Neuronal stem cell (in vitro differentiated cells): Measurements from ENCODE around the gene THBS3.
"Not testable (repeated sequence)": the region's sequence is repeated elsewhere in the genome, so short reads cannot be mapped to it uniquely, and the experiment has no call there.

Source experiments
- DNase-seq: peaks from one replicate; pipeline ENCODE4 v3.0.0-alpha.2; 2013; ENCODE audit warnings: low spot score
- H2AFZ ChIP-seq: one replicate; pipeline ENCODE4 v1.6.1; 2013; ENCODE audit warnings: mild to moderate bottlenecking, low read length, inconsistent platforms
- H2AK5ac ChIP-seq: 2 replicates; pipeline ENCODE4 v1.6.1; 2013; ENCODE audit warnings: low read depth, mild to moderate bottlenecking, inconsistent platforms, low read length, moderate library complexity, mixed read lengths
- H2BK120ac ChIP-seq: 2 replicates; pipeline ENCODE4 v1.6.1; 2013; ENCODE audit warnings: low read depth, mild to moderate bottlenecking, inconsistent platforms, low read length, moderate library complexity, mixed read lengths
- H2BK12ac ChIP-seq: one replicate; pipeline ENCODE4 v1.6.1; 2013; ENCODE audit warnings: low read length, inconsistent platforms
- H2BK15ac ChIP-seq: 2 replicates; pipeline ENCODE4 v1.6.1; 2013; ENCODE audit warnings: mild to moderate bottlenecking, low read length, inconsistent platforms, mixed read lengths
- H2BK5ac ChIP-seq: one replicate; pipeline ENCODE4 v1.6.1; 2013; ENCODE audit warnings: inconsistent platforms, mild to moderate bottlenecking, low read length, moderate library complexity
- H3K14ac ChIP-seq: one replicate; pipeline ENCODE4 v1.6.1; 2013; ENCODE audit warnings: low read length, inconsistent platforms
- H3K18ac ChIP-seq: 2 replicates; pipeline ENCODE4 v1.6.1; 2013; ENCODE audit warnings: low read length, inconsistent platforms
- H3K23ac ChIP-seq: 2 replicates; pipeline ENCODE4 v1.6.1; 2013; ENCODE audit warnings: low read depth, mild to moderate bottlenecking, mixed read lengths, low read length, inconsistent platforms; ENCODE audit not compliant: poor library complexity
- H3K27ac ChIP-seq: replicated peaks from 3 replicates; pipeline ENCODE4 v1.5.1; 2013; ENCODE audit warnings: low read length, inconsistent platforms
- H3K27me3 ChIP-seq, 3 experiments: 2 replicates each; pipeline ENCODE4 v1.6.1; 2013; ENCODE audit warnings: low read length in 3 of 3, mild to moderate bottlenecking in 2 of 3, inconsistent platforms in 1 of 3, low read depth in 1 of 3, mixed read lengths in 1 of 3, moderate library complexity in 1 of 3; ENCODE audit not compliant: control insufficient read depth in 3 of 3, insufficient read depth in 3 of 3
- H3K36me3 ChIP-seq, 2 donors: replicated peaks in 1 of 2; 2 replicates each; pipeline ENCODE4 v1.6.1; 2013; ENCODE audit warnings: low read length in 2 of 2; ENCODE audit not compliant: control insufficient read depth in 2 of 2, insufficient read depth in 2 of 2
- H3K4ac ChIP-seq: 2 replicates; pipeline ENCODE4 v1.6.1; 2013; ENCODE audit warnings: inconsistent platforms, mild to moderate bottlenecking, low read length, moderate library complexity
- H3K4me1 ChIP-seq, 2 donors: 1 replicate in 1 of 2; 2 replicates in 1 of 2; pipeline ENCODE4 v1.6.1; 2013; ENCODE audit warnings: low read length in 2 of 2, low read depth in 1 of 2; ENCODE audit not compliant: control insufficient read depth in 2 of 2, insufficient read depth in 1 of 2
- H3K4me2 ChIP-seq: one replicate; pipeline ENCODE4 v1.6.1; 2013; ENCODE audit warnings: mild to moderate bottlenecking, low read length, inconsistent platforms; ENCODE audit not compliant: insufficient read depth, poor library complexity, severe bottlenecking
- H3K4me3 ChIP-seq, 2 donors: 2 replicates each; pipeline ENCODE4 v1.5.1; 2013; ENCODE audit warnings: low read length in 2 of 2, mild to moderate bottlenecking in 2 of 2, inconsistent platforms in 1 of 2, moderate library complexity in 1 of 2
- H3K79me1 ChIP-seq: one replicate; pipeline ENCODE4 v1.6.1; 2013; ENCODE audit warnings: low read depth, mild to moderate bottlenecking, inconsistent platforms, low read length, moderate library complexity
- H3K9ac ChIP-seq: one replicate; pipeline ENCODE4 v1.6.1; 2013; ENCODE audit warnings: mild to moderate bottlenecking, low read depth, low read length, inconsistent platforms; ENCODE audit not compliant: poor library complexity
- H3K9me3 ChIP-seq, 2 donors: replicated peaks in 1 of 2; 2 replicates each; pipeline versions ENCODE3 to v1.6.1; 2013; ENCODE audit warnings: low read length in 2 of 2, mild to moderate bottlenecking in 2 of 2, inconsistent platforms in 1 of 2, low read depth in 1 of 2, mixed read lengths in 1 of 2, moderate library complexity in 1 of 2; ENCODE audit not compliant: control insufficient read depth in 2 of 2, insufficient read depth in 1 of 2
- H4K8ac ChIP-seq: one replicate; pipeline ENCODE4 v1.6.1; 2013; ENCODE audit warnings: low read depth, mild to moderate bottlenecking, inconsistent platforms, low read length, moderate library complexity
- H4K91ac ChIP-seq: one replicate; pipeline ENCODE4 v1.6.1; 2013; ENCODE audit warnings: low read length, low read depth, mild to moderate bottlenecking, inconsistent platforms; ENCODE audit not compliant: poor library complexity
- WGBS, 2 donors: extraction: QIAGEN DNeasy Blood & Tissue Kit; methylation state at CpG; one replicate each; pipeline ENCODE4 v1.1.7; 2013; ENCODE audit warnings: missing lambda C conversion rate in 2 of 2, mixed read lengths in 1 of 2; ENCODE audit not compliant: insufficient read length in 2 of 2, insufficient replicate concordance in 1 of 2; ENCODE audit errors: extremely low coverage in 2 of 2; 5-methylcytosine and 5-hydroxymethylcytosine counted together

Gene THBS3

DNA sequence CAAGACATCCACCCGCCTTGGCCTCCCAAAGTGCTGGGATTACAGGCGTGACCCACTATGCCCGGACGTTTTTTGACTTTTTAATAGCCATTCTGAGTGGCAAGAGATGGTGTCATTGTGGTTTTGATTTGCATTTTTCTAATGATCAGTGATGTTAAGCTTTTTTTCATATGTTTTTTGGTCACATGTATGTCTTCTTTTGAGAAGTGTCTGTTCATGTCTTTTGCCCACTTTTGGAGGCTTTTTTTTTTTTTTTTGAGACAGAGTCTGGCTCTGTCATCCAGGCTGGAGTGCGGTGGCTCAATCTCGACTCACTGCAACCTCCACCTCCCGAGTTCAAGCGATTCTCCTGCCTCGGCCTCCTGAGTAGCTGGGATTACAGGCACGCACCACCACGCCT, 43.1 kb downstream of the THBS3 start:
- H3K18ac ChIP-seq, H3K79me1 ChIP-seq, H2AFZ ChIP-seq, H4K91ac ChIP-seq, H3K9ac ChIP-seq, H3K23ac ChIP-seq, H3K4ac ChIP-seq, H3K14ac ChIP-seq, H2BK5ac ChIP-seq, H3K27ac ChIP-seq, H2BK12ac ChIP-seq, H3K9me3 ChIP-seq, H2BK15ac ChIP-seq, H3K4me2 ChIP-seq, H2BK120ac ChIP-seq, H3K4me3 ChIP-seq, H2AK5ac ChIP-seq, H4K8ac ChIP-seq, DNase-seq, H3K27me3 ChIP-seq: not testable (repeated sequence)
- no CpG with 5 or more reads among the region's 11 CpGs for WGBS, 2 donors
- peaks cover 4 to 12% of the 10 kb centered on the region in 2 donors for H3K36me3 ChIP-seq
- peaks cover 14 to 17% of the 10 kb centered on the region in 2 donors for H3K4me1 ChIP-seq

DNA sequence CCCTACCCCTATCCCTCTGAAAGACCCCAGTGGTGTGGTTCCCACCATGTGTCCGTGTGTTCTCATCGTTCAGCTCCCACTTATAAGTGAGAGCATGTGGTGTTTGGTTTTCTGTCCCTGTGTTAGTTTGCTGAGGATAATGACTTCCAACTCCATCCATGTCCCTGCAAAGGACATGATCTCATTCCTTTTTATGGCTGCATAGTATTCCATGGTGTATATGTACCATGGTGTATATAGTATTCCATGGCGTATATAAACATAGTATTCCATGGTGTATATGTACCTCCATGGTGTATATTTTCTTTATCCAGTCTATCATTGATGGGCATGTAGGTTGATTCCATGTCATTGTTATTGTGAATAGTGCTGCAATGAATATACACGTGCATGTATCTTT, 43.9 kb downstream of the THBS3 start:
- H2BK5ac ChIP-seq, H4K91ac ChIP-seq, H3K4ac ChIP-seq, H2AK5ac ChIP-seq, H3K18ac ChIP-seq, H2BK12ac ChIP-seq, DNase-seq, H3K23ac ChIP-seq, H3K14ac ChIP-seq, H3K9me3 ChIP-seq, H3K4me2 ChIP-seq, H3K79me1 ChIP-seq, H2BK15ac ChIP-seq, H3K36me3 ChIP-seq, H2AFZ ChIP-seq, H3K27me3 ChIP-seq, H3K4me3 ChIP-seq, H4K8ac ChIP-seq, H2BK120ac ChIP-seq, H3K27ac ChIP-seq, H3K9ac ChIP-seq: not testable (repeated sequence)
- H3K4me1 ChIP-seq, result peaks cover 14 to 17% of the 10 kb centered on the region in 2 donors
- WGBS, 2 donors, result no CpG with 5 or more reads among the region's 4 CpGs

DNA sequence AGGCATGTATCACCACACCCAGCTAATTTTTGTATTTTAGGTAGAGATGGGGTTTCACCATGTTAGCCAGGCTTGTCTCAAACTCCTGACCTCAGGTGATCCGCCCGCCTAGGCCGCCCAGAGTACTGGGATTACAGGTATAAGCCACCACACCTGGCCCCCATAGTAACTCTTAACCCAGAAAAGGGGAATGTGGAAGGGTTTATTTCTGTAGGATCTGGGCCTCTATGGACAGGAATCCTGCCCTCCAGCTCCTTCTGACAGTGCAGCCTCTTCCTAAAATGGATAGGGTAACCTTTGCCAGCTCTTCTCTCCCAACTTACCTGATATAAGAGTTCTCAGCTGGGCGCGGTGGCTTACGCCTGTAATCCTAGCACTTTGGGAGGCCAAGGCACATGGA, 45.1 kb downstream of the THBS3 start:
- H3K27ac ChIP-seq, H2AK5ac ChIP-seq, H3K14ac ChIP-seq, H3K4ac ChIP-seq, H2BK5ac ChIP-seq, H2BK120ac ChIP-seq, H2BK12ac ChIP-seq, H2AFZ ChIP-seq, DNase-seq, H3K36me3 ChIP-seq, H3K23ac ChIP-seq, H3K9me3 ChIP-seq, H3K9ac ChIP-seq, H3K27me3 ChIP-seq, H3K4me2 ChIP-seq, H3K79me1 ChIP-seq, H4K8ac ChIP-seq, H3K18ac ChIP-seq, H3K4me3 ChIP-seq, H4K91ac ChIP-seq, H2BK15ac ChIP-seq: not testable (repeated sequence)
- WGBS, 2 donors, result no CpG with 5 or more reads among the region's 6 CpGs
- H3K4me1 ChIP-seq, result peaks cover 14 to 15% of the 10 kb centered on the region in 2 donors

DNA sequence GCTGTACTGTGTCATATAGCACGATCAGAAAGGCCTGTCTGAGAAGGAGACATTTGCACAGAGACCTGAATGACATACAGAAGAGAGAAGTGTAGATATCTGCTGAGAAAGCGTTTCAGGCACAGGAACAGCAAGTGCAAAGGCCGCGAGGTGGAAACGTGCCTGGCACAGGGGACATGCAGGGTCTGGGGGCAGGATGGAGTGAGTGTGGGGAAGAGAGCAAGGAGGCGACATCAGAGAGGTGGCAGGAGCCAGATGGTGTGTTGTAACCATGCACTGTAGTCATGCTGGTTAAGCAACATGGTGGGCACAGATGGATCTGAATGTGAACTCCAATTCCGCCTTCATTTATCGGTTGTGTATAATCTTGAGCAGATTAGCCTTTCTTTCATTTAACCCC, 47.6 kb downstream of the THBS3 start:
- H3K4me1 ChIP-seq, result no peaks in the 10 kb centered on the region
- no peak overlapping the region for H3K4me3 ChIP-seq
- H3K9ac ChIP-seq, result no peak overlapping the region
- no peak overlapping the region for H4K8ac ChIP-seq
- H3K4me2 ChIP-seq, result no peak overlapping the region
- H3K23ac ChIP-seq, result peak overlapping the region; percentile 81
- H3K9me3 ChIP-seq, result no peaks in the 10 kb centered on the region
- no peak overlapping the region for H3K27ac ChIP-seq
- H2BK120ac ChIP-seq, result peak overlapping the region; percentile 93
- peak overlapping the region; percentile 44 for H3K18ac ChIP-seq
- H2BK5ac ChIP-seq, result no peak overlapping the region
- no peak for DNase-seq
- H2BK12ac ChIP-seq, result peak overlapping the region; percentile 63
- no peaks in the 10 kb centered on the region for H3K79me1 ChIP-seq
- peak overlapping the region; percentile 49 for H2BK15ac ChIP-seq
- no peaks in the 10 kb centered on the region for H3K36me3 ChIP-seq
- H2AK5ac ChIP-seq, result no peak overlapping the region
- no CpG with 5 or more reads among the region's 8 CpGs for WGBS, 2 donors
- peak overlapping the region; percentile 47 for H3K14ac ChIP-seq
- H2AFZ ChIP-seq, result no peak overlapping the region
- no peak overlapping the region for H4K91ac ChIP-seq
- H3K4ac ChIP-seq, result no peak overlapping the region
- peaks cover 0 to 7% (median 0%) of the 10 kb centered on the region in 3 experiments for H3K27me3 ChIP-seq
